ENCODE data around the gene CD47.

DNA sequence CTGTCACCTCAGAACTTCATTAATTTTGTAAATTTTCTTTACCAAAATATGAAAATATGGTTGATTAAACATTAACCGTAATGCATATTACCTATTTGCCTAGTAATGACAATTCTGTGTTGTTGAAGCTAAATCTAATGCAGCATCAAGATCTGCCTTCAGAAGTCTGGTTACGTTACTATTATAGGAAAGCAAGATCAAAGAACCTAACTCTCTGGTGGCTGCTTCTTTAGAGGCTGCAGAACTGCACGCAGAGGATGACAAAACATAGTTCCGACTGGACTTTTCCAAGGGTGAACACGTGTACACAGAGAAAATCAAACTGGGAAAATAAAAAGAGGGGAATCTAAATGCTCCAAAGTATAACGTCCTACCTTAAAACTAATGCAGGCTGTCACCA lies 20.5 kb downstream of the CD47 start:
- TF ChIP-seq POLR2A (IDR thresholded peaks at IDR 0.05; ENCODE audit: low read depth, low read length) = no peak
- TF ChIP-seq POLR2AphosphoS5 (IDR thresholded peaks at IDR 0.05; ENCODE audit: low read depth, low read length) = no peak
- no peak for TF ChIP-seq TAF1 (IDR thresholded peaks at IDR 0.05; ENCODE audit: borderline replicate concordance, low read depth, low read length)

Data from GM12892 (cell line).